GM23338 (cell line): Measurements from ENCODE around the gene CPTP.

Experiments used
- CREB1 ChIP-seq: fragments of 250-450 bp; sonication (Bioruptor Pico); IDR thresholded peaks from 2 replicates; pipeline ENCODE4 v1.5.0; 2020; ENCODE audit warnings: low read depth, mild to moderate bottlenecking, moderate library complexity
- CTCF ChIP-seq, 2 experiments: fragments of 200-600 bp in 1 of 2; sonication (generic) in 1 of 2; conservative IDR thresholded peaks; 2 replicates each; pipeline versions ENCODE4 v1.5.1 to v1.6.1; 2016 to 2017; ENCODE audit warnings: antibody characterized with exemption in 2 of 2, low read depth in 2 of 2, mild to moderate bottlenecking in 2 of 2, moderate library complexity in 1 of 2
- EZH2 ChIP-seq: fragments of 200-600 bp; sonication (generic); IDR thresholded peaks from one replicate; pipeline ENCODE4 v1.8.0; 2017; ENCODE audit warnings: antibody characterized with exemption, mild to moderate bottlenecking, low read depth; ENCODE audit not compliant: unreplicated experiment
- EZH2phosphoT487 ChIP-seq: fragments of 200-600 bp; sonication (generic); IDR thresholded peaks from one replicate; pipeline ENCODE4 v1.8.1; 2018; ENCODE audit warnings: antibody characterized with exemption; ENCODE audit not compliant: unreplicated experiment
- JUNB ChIP-seq: IDR thresholded peaks from one replicate; pipeline ENCODE4 v1.6.1; 2016; ENCODE audit warnings: antibody characterized with exemption; ENCODE audit not compliant: unreplicated experiment
- POLR2AphosphoS5 ChIP-seq: IDR thresholded peaks from 2 replicates; pipeline ENCODE4 v1.6.1; 2016; ENCODE audit warnings: antibody characterized with exemption, low read depth
- REST ChIP-seq: IDR thresholded peaks from one replicate; pipeline ENCODE4 v1.6.1; 2018; ENCODE audit warnings: antibody characterized with exemption; ENCODE audit not compliant: unreplicated experiment
- STAT1 ChIP-seq: IDR thresholded peaks from one replicate; pipeline ENCODE4 v1.6.1; 2016; ENCODE audit warnings: antibody characterized with exemption; ENCODE audit not compliant: unreplicated experiment
- ZNF114 ChIP-seq: fragments of 250-450 bp; sonication (Bioruptor Pico); IDR thresholded peaks from 2 replicates; pipeline ENCODE4 v1.5.0; 2020; ENCODE audit warnings: mild to moderate bottlenecking, moderate library complexity
- ZNF331 ChIP-seq: fragments of 250-450 bp; sonication (Bioruptor Pico); IDR thresholded peaks from 2 replicates; pipeline ENCODE4 v1.5.0; 2020; ENCODE audit warnings: low read depth, mild to moderate bottlenecking, moderate library complexity
- ZNF462 ChIP-seq: fragments of 250-450 bp; sonication (Bioruptor Pico); IDR thresholded peaks from 2 replicates; pipeline ENCODE4 v1.5.0; 2020; ENCODE audit warnings: mild to moderate bottlenecking, moderate library complexity

GRCh38 chr1:1291023-1291528, 33.5 kb upstream of the CPTP start:
- TF ChIP-seq CTCF (conservative IDR thresholded peaks at IDR 0.05; ENCODE audit: low read depth in 2 of 2) (no peak), POLR2AphosphoS5 (no peak), ZNF114 (CRISPR knock-in tag) (no peak), ZNF331 (CRISPR knock-in tag) (no peak), CREB1 (CRISPR knock-in tag) (no peak), EZH2phosphoT487 (no peak), EZH2 (no peak), STAT1 (no peak), REST (no peak), JUNB (no peak), ZNF462 (no peak)
